H9 (cell line): ENCODE measurements around the gene ELMOD3. TPM values are rescaled to one million over a fixed set of nuclear protein-coding genes. Genes with fewer than 3 reads are reported as not detected.
"Not testable (repeated sequence)": the region's sequence is repeated elsewhere in the genome, so short reads cannot be mapped to it uniquely, and the experiment has no call there.

Experiments
- DNase-seq: peaks from one replicate; pipeline ENCODE4 v3.0.0-alpha.2; 2017
- H2AFZ ChIP-seq: one replicate; pipeline ENCODE4 v1.6.1; 2013; ENCODE audit warnings: mild to moderate bottlenecking, low read length, control low read depth, moderate library complexity
- H2AK5ac ChIP-seq: 2 replicates; pipeline ENCODE4 v1.6.1; 2013; ENCODE audit warnings: low read length, control low read depth, mixed read lengths; ENCODE audit not compliant: insufficient read length
- H2BK120ac ChIP-seq: one replicate; pipeline ENCODE4 v1.6.1; 2013; ENCODE audit warnings: low read depth, mild to moderate bottlenecking, low read length, control low read depth, inconsistent platforms; ENCODE audit not compliant: poor library complexity, severe bottlenecking
- H2BK12ac ChIP-seq: 2 replicates; pipeline ENCODE4 v1.6.1; 2013; ENCODE audit warnings: low read length, control low read depth, mixed read lengths, low read depth; ENCODE audit not compliant: insufficient read length
- H2BK15ac ChIP-seq: 2 replicates; pipeline ENCODE4 v1.6.1; 2013; ENCODE audit warnings: low read depth, low read length, control low read depth
- H2BK20ac ChIP-seq: one replicate; pipeline ENCODE4 v1.6.1; 2013; ENCODE audit warnings: low read depth, mild to moderate bottlenecking, low read length, control low read depth, inconsistent platforms; ENCODE audit not compliant: poor library complexity, severe bottlenecking
- H2BK5ac ChIP-seq: 2 replicates; pipeline ENCODE4 v1.6.1; 2013; ENCODE audit warnings: low read length, control low read depth, mixed read lengths; ENCODE audit not compliant: insufficient read length
- H3K14ac ChIP-seq: 2 replicates; pipeline ENCODE4 v1.6.1; 2013; ENCODE audit warnings: low read length, control low read depth; ENCODE audit not compliant: insufficient read depth
- H3K18ac ChIP-seq: 2 replicates; pipeline ENCODE4 v1.6.1; 2013; ENCODE audit warnings: low read depth, mild to moderate bottlenecking, mixed read lengths, low read length, control low read depth; ENCODE audit not compliant: insufficient read length
- H3K23ac ChIP-seq: 2 replicates; pipeline ENCODE4 v1.6.1; 2013; ENCODE audit warnings: low read length, control low read depth, mixed read lengths, low read depth; ENCODE audit not compliant: insufficient read length
- H3K23me2 ChIP-seq: 2 replicates; pipeline ENCODE4 v1.6.1; 2013; ENCODE audit warnings: low read depth, mild to moderate bottlenecking, mixed read lengths, low read length, control low read depth; ENCODE audit not compliant: insufficient read length, poor library complexity, severe bottlenecking
- H3K27ac ChIP-seq: 2 replicates; pipeline ENCODE4 v1.5.1; 2013; ENCODE audit warnings: low read length, control low read depth, mixed read lengths, low read depth; ENCODE audit not compliant: insufficient read length
- H3K27me3 ChIP-seq: 2 replicates; pipeline ENCODE4 v1.6.1; 2013; ENCODE audit warnings: low read length, control low read depth, inconsistent platforms; ENCODE audit not compliant: insufficient read depth
- H3K4ac ChIP-seq: 2 replicates; pipeline ENCODE4 v1.6.1; 2013; ENCODE audit warnings: low read depth, mild to moderate bottlenecking, control low read depth, inconsistent platforms, low read length, moderate library complexity
- H3K4me1 ChIP-seq: 2 replicates; pipeline ENCODE4 v1.6.1; 2013; ENCODE audit warnings: low read length, control low read depth, inconsistent platforms; ENCODE audit not compliant: insufficient read depth
- H3K4me2 ChIP-seq: 2 replicates; pipeline ENCODE4 v1.6.1; 2013; ENCODE audit warnings: low read length, control low read depth, mixed read lengths; ENCODE audit not compliant: insufficient read length, insufficient read depth
- H3K56ac ChIP-seq: 2 replicates; pipeline ENCODE4 v1.6.1; 2013; ENCODE audit warnings: low read depth, mild to moderate bottlenecking, mixed read lengths, low read length, control low read depth; ENCODE audit not compliant: insufficient read length
- H3K79me1 ChIP-seq: 2 replicates; pipeline ENCODE4 v1.6.1; 2013; ENCODE audit warnings: low read depth, mild to moderate bottlenecking, moderate library complexity, low read length, control low read depth, inconsistent platforms; ENCODE audit not compliant: insufficient read depth, poor library complexity, severe bottlenecking
- H3K79me2 ChIP-seq: 2 replicates; pipeline ENCODE4 v1.6.1; 2013; ENCODE audit warnings: low read length, control low read depth, inconsistent platforms; ENCODE audit not compliant: insufficient read depth
- H3K9ac ChIP-seq: 2 replicates; pipeline ENCODE4 v1.6.1; 2013; ENCODE audit warnings: low read length, control low read depth, mixed read lengths; ENCODE audit not compliant: insufficient read length; ENCODE audit errors: extremely low read depth
- H3K9me3 ChIP-seq: one replicate; pipeline ENCODE4 v1.6.1; 2013; ENCODE audit warnings: low read depth, low read length, inconsistent platforms; ENCODE audit not compliant: control insufficient read depth
- H3T11ph ChIP-seq: one replicate; pipeline ENCODE4 v1.6.1; 2013; ENCODE audit warnings: mild to moderate bottlenecking, low read length, control low read depth, inconsistent platforms
- H4K20me1 ChIP-seq: one replicate; pipeline ENCODE4 v1.6.1; 2013; ENCODE audit not compliant: control insufficient read depth, insufficient read length, insufficient read depth
- H4K5ac ChIP-seq: 2 replicates; pipeline ENCODE4 v1.6.1; 2013; ENCODE audit warnings: low read depth, mild to moderate bottlenecking, mixed read lengths, low read length, control low read depth; ENCODE audit not compliant: insufficient read length
- H4K8ac ChIP-seq: replicated peaks from 2 replicates; pipeline ENCODE4 v1.6.1; 2013; ENCODE audit warnings: low read length, control low read depth, mixed read lengths, low read depth; ENCODE audit not compliant: insufficient read length
- H4K91ac ChIP-seq: 2 replicates; pipeline ENCODE4 v1.6.1; 2013; ENCODE audit warnings: low read depth, mild to moderate bottlenecking, moderate library complexity, mixed read lengths, low read length, control low read depth; ENCODE audit not compliant: insufficient read length
- H3K27ac Mint-ChIP-seq, 3 experiments: 2 replicates in 2 of 3; 3 replicates in 1 of 3; pipeline ENCODE4 v1.8.0; 2020 to 2021; ENCODE audit warnings: mixed read lengths in 3 of 3, mild to moderate bottlenecking in 1 of 3, moderate library complexity in 1 of 3
- H3K27me3 Mint-ChIP-seq: 2 replicates; pipeline ENCODE4 v1.8.0; 2021; ENCODE audit warnings: low read depth, mild to moderate bottlenecking, moderate library complexity, mixed read lengths
- H3K36me3 Mint-ChIP-seq, 3 experiments: 2 replicates in 2 of 3; 3 replicates in 1 of 3; pipeline ENCODE4 v1.8.0; 2020 to 2021; ENCODE audit warnings: low read depth in 3 of 3, mixed read lengths in 3 of 3; ENCODE audit not compliant: insufficient read depth in 1 of 3
- H3K4me1 Mint-ChIP-seq, 2 experiments: 2 replicates each; pipeline ENCODE4 v1.8.0; 2020; ENCODE audit warnings: mixed read lengths in 2 of 2
- H3K4me3 Mint-ChIP-seq, 2 experiments: 2 replicates in 1 of 2; 3 replicates in 1 of 2; pipeline ENCODE4 v1.8.0; 2020 to 2021; ENCODE audit warnings: mild to moderate bottlenecking in 2 of 2, mixed read lengths in 2 of 2, moderate library complexity in 1 of 2
- H3K9me3 Mint-ChIP-seq, 2 experiments: 2 replicates in 1 of 2; 3 replicates in 1 of 2; pipeline ENCODE4 v1.8.0; 2020; ENCODE audit warnings: mild to moderate bottlenecking in 2 of 2, mixed read lengths in 2 of 2, moderate library complexity in 1 of 2
- CTCF ChIP-seq: fragments of 200-600 bp; sonication (generic); conservative IDR thresholded peaks from 3 replicates; pipeline ENCODE4 v1.8.0; 2021; ENCODE audit warnings: antibody characterized with exemption, mild to moderate bottlenecking
- WGBS: extraction: QIAGEN DNeasy Blood & Tissue Kit; methylation state at CpG from one replicate; pipeline ENCODE4 v1.1.7; 2013; ENCODE audit warnings: missing lambda C conversion rate, low lambda C conversion rate, mixed read lengths; ENCODE audit not compliant: insufficient read length; ENCODE audit errors: extremely low coverage; 5-methylcytosine and 5-hydroxymethylcytosine counted together
- total RNA-seq: library from RNA; stranded (reverse); gene quantifications from 2 replicates; pipeline ENCODE4 v1.2.1, GENCODE V29; 2021

The ELMOD3 gene
- total RNA-seq, 1 experiment from 2014 or later = 7.6 TPM

GRCh38 chr2:85329181-85329651 lies 25.4 kb upstream of the ELMOD3 start:
- DNase-seq = no peak
- no peak overlapping the region for H2BK5ac ChIP-seq
- TF ChIP-seq CTCF = no peak

GRCh38 chr2:85329701-85330100 lies 24.9 kb upstream of the ELMOD3 start:
- not testable (repeated sequence) for H3K9ac ChIP-seq, H3K14ac ChIP-seq, H3K9me3 Mint-ChIP-seq, H4K91ac ChIP-seq, H3K4me1 ChIP-seq, H3T11ph ChIP-seq, H2AFZ ChIP-seq, H3K27me3 Mint-ChIP-seq, H3K27ac Mint-ChIP-seq, DNase-seq, H2BK120ac ChIP-seq, H2BK12ac ChIP-seq, H4K5ac ChIP-seq, H3K23ac ChIP-seq, H3K27ac ChIP-seq, H3K4ac ChIP-seq, H3K18ac ChIP-seq, H3K4me2 ChIP-seq, H4K8ac ChIP-seq, H2BK20ac ChIP-seq, H3K56ac ChIP-seq, H3K9me3 ChIP-seq, H3K27me3 ChIP-seq, H2AK5ac ChIP-seq, H2BK5ac ChIP-seq, H2BK15ac ChIP-seq, H4K20me1 ChIP-seq, H3K79me2 ChIP-seq
- Mint-ChIP-seq H3K4me3 (0 out of 5 replicates have a peak overlapping the region, but pooled peaks of 1 of the 2 experiments have one; percentile 2), H3K36me3 (peaks cover 4 to 25% (median 18%) of the 10 kb centered on the region in 3 experiments), H3K4me1 (peaks cover 35 to 44% of the 10 kb centered on the region in 2 experiments)
- peaks cover 15% of the 10 kb centered on the region for H3K79me1 ChIP-seq
- WGBS = no CpG with 5 or more reads among the region's 3 CpGs
- H3K23me2 ChIP-seq = peaks cover 18% of the 10 kb centered on the region

More at GRCh38 chr2:85329181-85329651, 25.4 kb upstream of the ELMOD3 start:
- H2AK5ac ChIP-seq = no peak overlapping the region
- no peak overlapping the region for H4K91ac ChIP-seq
- no peaks in the 10 kb centered on the region for H4K20me1 ChIP-seq
- H3K79me2 ChIP-seq = peaks cover 8% of the 10 kb centered on the region; the same call in 1 of the 2 replicates
- H3K4me3 Mint-ChIP-seq = peak overlapping the region in 1 of 2 experiments; percentile 2; a peak in 2 of 5 replicates
- peaks cover 35 to 44% of the 10 kb centered on the region in 2 experiments for H3K4me1 Mint-ChIP-seq
- no peak overlapping the region for H4K8ac ChIP-seq
- H2BK20ac ChIP-seq = no peak overlapping the region
- H3K9me3 Mint-ChIP-seq = peaks cover 2 to 3% of the 10 kb centered on the region in 2 experiments; a peak in 3 of 5 replicates
- no peaks in the 10 kb centered on the region; the same call in 1 of the 2 replicates for H3K4me1 ChIP-seq
- no peak overlapping the region for H2BK120ac ChIP-seq
- H3T11ph ChIP-seq = no peak overlapping the region
- peaks cover 18% of the 10 kb centered on the region for H3K23me2 ChIP-seq
- H4K5ac ChIP-seq = no peak overlapping the region
- H3K27me3 Mint-ChIP-seq = peaks cover 3% of the 10 kb centered on the region
- H3K27ac ChIP-seq = no peak overlapping the region
- H3K56ac ChIP-seq = no peak overlapping the region
- H3K27me3 ChIP-seq = no peaks in the 10 kb centered on the region
- no peaks in the 10 kb centered on the region for H3K9me3 ChIP-seq
- H3K27ac Mint-ChIP-seq = no peak overlapping the region
- no peak overlapping the region for H3K4me2 ChIP-seq
- H3K36me3 Mint-ChIP-seq = peaks cover 6 to 30% (median 23%) of the 10 kb centered on the region in 3 experiments; a peak in 6 of 7 replicates
- no peak overlapping the region for H3K18ac ChIP-seq
- peaks cover 16% of the 10 kb centered on the region for H3K79me1 ChIP-seq
- H3K14ac ChIP-seq = no peak overlapping the region
- H2BK15ac ChIP-seq = no peak overlapping the region
- H3K4ac ChIP-seq = no peak overlapping the region
- no peak overlapping the region for H3K9ac ChIP-seq
- H3K23ac ChIP-seq = no peak overlapping the region
- H2BK12ac ChIP-seq = no peak overlapping the region
- no peak overlapping the region for H2AFZ ChIP-seq
